SK-N-SH (cell line): ENCODE results near the gene PHF1.

Experiments used
- CHD2 ChIP-seq: fragments of 150-350 bp; IDR thresholded peaks from 2 replicates; pipeline ENCODE4 v1.6.1; 2018; ENCODE audit warnings: low read length; ENCODE audit not compliant: partially characterized antibody
- CTCF ChIP-seq: fragments of 200-600 bp; sonication (generic); IDR thresholded peaks from 2 replicates; pipeline ENCODE4 v1.6.1; 2017; ENCODE audit warnings: antibody characterized with exemption, mild to moderate bottlenecking, moderate library complexity
- EP300 ChIP-seq, 2 experiments: IDR thresholded peaks; 2 replicates each; pipeline versions ENCODE4 v1.4.0 to v1.6.1; 2012; ENCODE audit warnings: borderline replicate concordance in 1 of 2, low read depth in 1 of 2, low read length in 1 of 2
- FOXJ3 ChIP-seq: sonication (generic); formaldehyde crosslinking; IDR thresholded peaks from 2 replicates; pipeline ENCODE4 v1.5.1; 2020; ENCODE audit warnings: mild to moderate bottlenecking, missing genetic modification reagents
- GABPA ChIP-seq: IDR thresholded peaks from 2 replicates; pipeline ENCODE4 v1.4.0; 2012; ENCODE audit warnings: low read depth, mild to moderate bottlenecking
- POLR2AphosphoS5 ChIP-seq: IDR thresholded peaks from 2 replicates; pipeline ENCODE4 v1.6.1; 2012; ENCODE audit warnings: low read depth, low read length
- RAD21 ChIP-seq: IDR thresholded peaks from 2 replicates; pipeline ENCODE4 v1.6.1; 2012; ENCODE audit warnings: mild to moderate bottlenecking, low read length
- REST ChIP-seq: IDR thresholded peaks from 2 replicates; pipeline ENCODE4 v1.6.1; 2012; ENCODE audit warnings: mild to moderate bottlenecking, low read depth, low read length, moderate library complexity
- TEAD4 ChIP-seq: IDR thresholded peaks from 2 replicates; pipeline ENCODE4 v1.4.0; 2012; ENCODE audit warnings: mild to moderate bottlenecking, borderline replicate concordance; ENCODE audit not compliant: insufficient read depth
- YY1 ChIP-seq: IDR thresholded peaks from 2 replicates; pipeline ENCODE4 v1.4.0; 2012; ENCODE audit warnings: low read depth, mild to moderate bottlenecking

GRCh38 chr6:33424855-33425667 is 14.2 kb downstream of the PHF1 start:
- TF ChIP-seq CHD2 (no peak), YY1 (no peak), CTCF (peak; percentile 11; the same call in 1 of the 2 replicates), POLR2AphosphoS5 (peak; percentile 66), GABPA (no peak), FOXJ3 (CRISPR knock-in tag) (no peak), RAD21 (no peak), REST (no peak), TEAD4 (no peak), EP300 (IDR thresholded peaks at IDR 0.05; ENCODE audit: borderline replicate concordance in 1 of 2, low read depth in 1 of 2, low read length in 1 of 2) (no peak)
